SU-DHL-6 (cell line): ENCODE measurements around the gene ABCG1.

ENCODE experiments used
- CTCF ChIP-seq: fragments of 200-600 bp; sonication (generic); IDR thresholded peaks from one replicate; pipeline ENCODE4 v1.5.1; 2017; ENCODE audit warnings: antibody characterized with exemption, mild to moderate bottlenecking, low read length, moderate library complexity; ENCODE audit not compliant: insufficient read depth, poor library complexity, severe bottlenecking
- EZH2phosphoT487 ChIP-seq: fragments of 200-600 bp; sonication (generic), shearing (Covaris generic); conservative IDR thresholded peaks from 2 replicates; pipeline ENCODE4 v1.6.1; 2018; ENCODE audit warnings: mild to moderate bottlenecking, antibody characterized with exemption, low read length, moderate library complexity, mixed read lengths

- TF ChIP-seq CTCF: no peak
- no peak for TF ChIP-seq EZH2phosphoT487
Observed at GRCh38 chr21:42260121-42260520, 41.2 kb downstream of the ABCG1 start.
